Transverse colon (tissue), 4 donors: Measurements from ENCODE around the gene ETV4. TPM values are rescaled to one million over a fixed set of nuclear protein-coding genes. Genes with fewer than 3 reads are reported as not detected.

Experiments
- DNase-seq: peaks from one replicate; pipeline ENCODE4 v3.0.0-alpha.2; 2019
- H3K27ac ChIP-seq, 4 donors: fragments of 200-600 bp; sonication (generic); 2 replicates each; pipeline ENCODE4 v1.5.1; 2016 to 2018; ENCODE audit warnings: inconsistent platforms in 4 of 4
- H3K27me3 ChIP-seq: fragments of 200-600 bp; sonication (generic); 2 replicates; pipeline ENCODE4 v1.5.1; 2017; ENCODE audit warnings: inconsistent platforms
- H3K36me3 ChIP-seq, 4 donors: fragments of 200-600 bp; sonication (generic); 2 replicates each; pipeline ENCODE4 v1.5.1; 2017 to 2019; ENCODE audit warnings: inconsistent platforms in 4 of 4
- H3K4me1 ChIP-seq, 4 donors: fragments of 200-600 bp; sonication (generic); 2 replicates each; pipeline ENCODE4 v1.5.1; 2017 to 2020; ENCODE audit warnings: inconsistent platforms in 4 of 4
- H3K4me3 ChIP-seq, 4 donors: fragments of 200-600 bp; sonication (generic); 1 replicate in 1 of 4; 2 replicates in 3 of 4; pipeline versions ENCODE4 v1.5.1 to v1.6.1; 2017 to 2019; ENCODE audit warnings: inconsistent platforms in 4 of 4
- H3K9me3 ChIP-seq, 2 donors: fragments of 200-600 bp; sonication (generic); 2 replicates each; pipeline ENCODE4 v1.5.1; 2017 to 2019; ENCODE audit warnings: inconsistent platforms in 2 of 2
- CTCF ChIP-seq, 5 experiments: fragments of 200-600 bp in 3 of 5; fragments of 450-650 bp in 2 of 5; sonication (generic) in 3 of 5; IDR thresholded peaks; 1 replicate in 2 of 5; 2 replicates in 3 of 5; pipeline ENCODE4 v1.5.1; 2016 to 2017; ENCODE audit warnings: antibody characterized with exemption in 5 of 5, inconsistent platforms in 3 of 5, mild to moderate bottlenecking in 2 of 5, moderate library complexity in 1 of 5
- EP300 ChIP-seq: sonication (generic); formaldehyde crosslinking; IDR thresholded peaks from one replicate; pipeline ENCODE4 v1.6.1; 2017; ENCODE audit warnings: antibody characterized with exemption, low read depth
- POLR2A ChIP-seq: fragments of 450-650 bp; IDR thresholded peaks from one replicate; pipeline ENCODE4 v1.6.1; 2016; ENCODE audit warnings: antibody characterized with exemption, mild to moderate bottlenecking, moderate library complexity
- POLR2AphosphoS5 ChIP-seq, 3 donors: sonication (generic); formaldehyde crosslinking; IDR thresholded peaks; one replicate each; pipeline ENCODE4 v1.6.1; 2016; ENCODE audit warnings: antibody characterized with exemption in 3 of 3
- WGBS, 2 donors: methylation state at CpG; one replicate each; pipeline ENCODE4 v1.1.5; 2018; ENCODE audit warnings: low coverage in 1 of 2; 5-methylcytosine and 5-hydroxymethylcytosine counted together
- in situ Hi-C, 4 donors: fragments of 200-750 bp; cut with MboI; loops; one replicate each; pipeline versions ENCODE4 v1.15.0 to v1.15.1; 2017; ENCODE audit warnings: low sequenced_read_pairs in 3 of 4, low pct_ligation_motif_present in 1 of 4, low pct_unique_long_range_greater_than_20kb in 1 of 4
- intact Hi-C: fragments of 100-400 bp; cut with DNase I; formaldehyde crosslinking; loops from one replicate; pipeline ENCODE4 v1.15.1; 2023; ENCODE audit warnings: low total_unique reads
- total RNA-seq, 4 donors: library from RNA; depleted of rRNA; stranded (reverse); fragments of >200 nt; gene quantifications; one replicate each; pipeline ENCODE4 v1.1.0, GENCODE V29; 2016

ETV4 gene
- total RNA-seq, 4 donors from 2014 or later: 0.41 to 1.3 TPM; not detected in 2

- intact Hi-C loops: no loop called here
- Histone ChIP-seq H3K27me3 (peaks cover 5% of the 10 kb centered on the region), H3K27ac (peak overlapping the region; percentile 52 to 71 (median 68)), H3K4me1 (peaks cover 8 to 47% (median 32%) of the 10 kb centered on the region in 4 donors), H3K36me3 (no peaks in the 10 kb centered on the region), H3K9me3 (no peaks in the 10 kb centered on the region), H3K4me3 (no peak overlapping the region)
- WGBS, 2 donors: 34 to 48% methylated on average over 6 of the region's 6 CpGs
- in situ Hi-C loops: no loop called here
- DNase-seq: no peak
- TF ChIP-seq POLR2AphosphoS5 (IDR thresholded peaks at IDR 0.05): no peak
- no peak for TF ChIP-seq POLR2A
- TF ChIP-seq EP300: no peak
- no peak for TF ChIP-seq CTCF (IDR thresholded peaks at IDR 0.05)
These were observed 8.7 kb upstream of the ETV4 start for GRCh38 chr17:43554857-43555256.

GRCh38 chr17:43553573-43553972 is 7.4 kb upstream of the ETV4 start:
- H3K4me3 ChIP-seq: no peak overlapping the region
- 0 to 31% methylated on average over 1 to 2 of the region's 2 CpGs for WGBS, 2 donors
- H3K27me3 ChIP-seq: peaks cover 9% of the 10 kb centered on the region
- no peaks in the 10 kb centered on the region for H3K9me3 ChIP-seq
- H3K36me3 ChIP-seq: no peaks in the 10 kb centered on the region
- in situ Hi-C loops: no loop called here
- DNase-seq: no peak
- intact Hi-C loops: no loop called here
- TF ChIP-seq POLR2A (no peak), CTCF (IDR thresholded peaks at IDR 0.05) (no peak), POLR2AphosphoS5 (IDR thresholded peaks at IDR 0.05) (no peak), EP300 (no peak)
- peak overlapping the region in 2 of 4 donors; percentile 44 to 71 for H3K27ac ChIP-seq
- peaks cover 8 to 47% (median 32%) of the 10 kb centered on the region in 4 donors for H3K4me1 ChIP-seq

GRCh38 chr17:43552229-43552837 is 6.2 kb upstream of the ETV4 start:
- 22 to 38% methylated on average over 4 to 8 of the region's 8 CpGs for WGBS, 2 donors
- in situ Hi-C loops: no loop called here
- no peak overlapping the region for H3K4me3 ChIP-seq
- intact Hi-C loops: no loop called here
- TF ChIP-seq POLR2A (no peak), POLR2AphosphoS5 (IDR thresholded peaks at IDR 0.05) (no peak), CTCF (IDR thresholded peaks at IDR 0.05) (no peak), EP300 (no peak)
- H3K27ac ChIP-seq: peak overlapping the region in 3 of 4 donors; percentile 1 to 62 (median 5)
- no peaks in the 10 kb centered on the region for H3K9me3 ChIP-seq
- peaks cover 8 to 47% (median 32%) of the 10 kb centered on the region in 4 donors for H3K4me1 ChIP-seq
- H3K27me3 ChIP-seq: peaks cover 19% of the 10 kb centered on the region
- peak; percentile 39 for DNase-seq
- H3K36me3 ChIP-seq: no peaks in the 10 kb centered on the region

DNA sequence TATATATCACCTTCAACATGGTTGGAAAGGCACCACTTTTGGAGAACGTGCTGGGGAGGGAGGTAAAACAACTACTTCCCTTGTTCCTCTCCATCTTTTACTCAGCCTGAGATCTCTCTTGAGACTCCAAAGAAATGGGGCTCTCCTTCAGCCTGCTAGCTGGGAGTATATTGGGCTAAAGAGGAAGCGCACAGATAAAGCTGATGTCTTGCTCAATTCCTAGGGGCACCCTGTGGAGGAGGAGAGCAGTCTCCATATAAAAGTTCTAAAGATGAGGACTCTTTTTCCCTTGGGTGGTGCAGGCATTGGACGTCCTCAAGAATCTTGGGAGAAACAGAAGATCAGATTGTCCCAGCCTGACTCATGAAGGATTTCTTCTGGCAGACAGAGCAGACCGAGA is 4.6 kb upstream of the ETV4 start:
- Histone ChIP-seq H3K9me3 (no peaks in the 10 kb centered on the region), H3K4me1 (peaks cover 11 to 53% (median 40%) of the 10 kb centered on the region in 4 donors), H3K27ac (no peak overlapping the region), H3K27me3 (peaks cover 25% of the 10 kb centered on the region), H3K36me3 (no peaks in the 10 kb centered on the region), H3K4me3 (no peak overlapping the region)
- in situ Hi-C loops (no loop called here), intact Hi-C loops (no loop called here)
- DNase-seq: no peak
- 83 to 89% methylated on average over 3 to 4 of the region's 4 CpGs for WGBS, 2 donors
- no peak for TF ChIP-seq CTCF (IDR thresholded peaks at IDR 0.05)
- TF ChIP-seq EP300: no peak
- no peak for TF ChIP-seq POLR2AphosphoS5 (IDR thresholded peaks at IDR 0.05)
- no peak for TF ChIP-seq POLR2A
